HG03354 (cell line): ENCODE measurements around the gene MANBA.

Source experiments
- ATAC-seq: cut with Tn5 transposase; IDR thresholded peaks from one replicate; pipeline ENCODE4 v1.9.1; 2021; ENCODE audit warnings: mild to moderate bottlenecking; ENCODE audit not compliant: unreplicated experiment, poor library complexity, severe bottlenecking

The MANBA gene

GRCh38 chr4:102760645-102761295 is at the start of gene MANBA:
MANBA (minus strand) TSS chr4:102760968; CDS start chr4:102760894, 74 bp downstream.
- ATAC-seq: peak; percentile 92

- no peak for ATAC-seq
These were observed 48.9 kb upstream of the MANBA start for GRCh38 chr4:102809691-102810090.

DNA sequence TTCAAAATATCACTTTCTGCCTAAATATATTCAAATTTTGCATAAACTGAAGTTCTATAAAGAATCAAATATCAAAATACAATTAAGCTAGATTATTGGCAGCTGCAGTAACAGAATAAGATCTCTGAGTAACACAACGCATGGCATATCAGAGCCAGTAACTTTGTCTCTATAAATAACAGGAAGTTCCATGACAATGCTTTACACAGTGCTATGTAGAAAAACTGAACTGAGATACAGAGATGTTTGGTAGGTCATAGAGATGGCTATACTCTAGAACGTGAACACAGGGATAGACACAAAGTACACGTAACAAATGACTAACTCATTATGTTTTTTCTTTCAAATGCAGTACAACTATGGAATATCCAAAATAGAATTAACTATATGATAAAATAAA is 48.4 kb upstream of the MANBA start:
- peak; percentile 54 for ATAC-seq

DNA sequence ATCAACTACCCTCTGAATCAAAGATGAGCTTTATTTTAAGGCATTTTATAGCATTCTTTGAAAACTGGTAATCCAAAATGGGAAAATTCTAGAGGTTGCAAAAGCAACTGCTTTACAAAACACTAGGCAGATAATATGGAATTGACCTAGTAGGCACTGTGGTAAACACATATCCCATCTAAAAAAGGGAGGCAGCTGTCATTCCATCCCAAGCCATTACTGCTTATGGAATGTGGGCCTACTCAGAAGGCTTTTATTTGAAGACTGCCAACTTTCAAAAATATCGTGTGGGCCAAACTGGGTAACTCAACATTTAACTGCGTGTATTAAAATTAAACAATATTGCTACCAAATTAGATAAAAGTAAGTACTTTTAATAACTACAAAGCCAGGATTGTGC is 47.2 kb upstream of the MANBA start:
- no peak for ATAC-seq

GRCh38 chr4:102807345-102807744 is 46.6 kb upstream of the MANBA start:
- no peak for ATAC-seq

DNA sequence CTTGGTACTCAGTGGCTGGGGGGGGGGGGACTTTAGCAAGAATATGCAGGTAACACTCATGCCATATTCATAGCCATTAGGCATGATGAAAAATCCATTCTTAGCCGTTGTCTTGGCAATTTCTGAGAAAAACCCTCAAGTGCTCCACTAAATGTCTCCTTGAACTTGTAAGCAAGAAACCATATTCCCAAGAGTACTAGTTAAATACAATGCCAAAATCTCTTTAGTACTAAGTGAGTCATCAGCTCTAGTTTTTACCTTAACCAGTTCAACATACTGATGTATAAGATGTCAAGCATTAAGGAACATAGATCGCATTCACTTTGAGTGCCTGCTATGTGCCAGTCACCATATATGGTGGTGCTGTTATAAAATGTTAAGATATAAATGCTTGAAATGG is 39.0 kb upstream of the MANBA start:
- no peak for ATAC-seq

GRCh38 chr4:102794999-102795398 is 34.2 kb upstream of the MANBA start:
- ATAC-seq: no peak

DNA sequence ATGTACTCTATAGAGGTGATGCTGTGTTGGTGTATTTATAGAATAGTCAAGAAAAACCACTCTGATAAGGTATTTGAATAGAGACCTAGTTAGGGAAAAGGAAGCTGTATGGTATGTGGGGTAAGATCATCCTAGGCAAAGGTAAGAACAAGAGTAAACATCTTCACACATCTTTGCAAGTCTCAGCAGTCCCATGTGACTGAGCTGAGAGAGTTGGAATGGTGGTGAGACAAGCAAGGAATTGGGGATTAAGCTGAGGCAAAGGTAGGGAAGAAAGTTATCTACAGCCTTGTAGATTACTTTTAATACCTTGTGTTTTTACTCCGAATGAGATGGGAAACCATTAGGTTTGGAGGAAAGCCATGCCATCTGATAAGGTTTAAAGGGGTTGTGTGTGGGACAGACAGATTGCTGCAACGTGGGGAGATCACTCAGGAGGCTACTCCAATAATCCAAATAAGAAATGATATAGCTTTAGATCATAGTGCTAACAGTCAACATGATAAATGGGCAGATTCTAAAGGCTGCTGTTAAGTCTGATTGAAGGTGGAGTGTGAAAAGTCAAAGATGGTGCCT is 31.7 kb upstream of the MANBA start:
- ATAC-seq: no peak

- no peak for ATAC-seq
These were observed 30.6 kb upstream of the MANBA start for GRCh38 chr4:102791318-102791835.

- ATAC-seq: no peak
These were observed 28.5 kb upstream of the MANBA start for GRCh38 chr4:102789317-102789717.

DNA sequence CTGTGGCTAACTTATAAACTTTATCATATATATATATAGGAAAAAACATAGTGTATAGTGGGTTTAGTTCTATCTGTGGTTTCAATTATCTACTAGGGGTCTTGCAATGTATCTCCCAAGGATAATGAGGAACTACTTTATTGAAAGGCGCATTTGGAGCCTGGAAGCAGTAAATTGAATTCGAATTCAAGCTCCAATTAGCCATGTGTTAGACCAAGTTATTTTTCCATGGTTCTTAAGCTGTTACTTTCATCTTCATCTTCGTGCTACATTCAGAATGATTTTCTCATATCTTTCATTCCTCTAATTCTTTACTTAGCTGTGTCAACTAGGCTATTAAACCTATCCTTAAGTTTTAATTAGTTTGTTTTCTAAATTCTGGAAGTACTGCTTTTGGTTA is 27.2 kb upstream of the MANBA start:
- ATAC-seq: no peak

DNA sequence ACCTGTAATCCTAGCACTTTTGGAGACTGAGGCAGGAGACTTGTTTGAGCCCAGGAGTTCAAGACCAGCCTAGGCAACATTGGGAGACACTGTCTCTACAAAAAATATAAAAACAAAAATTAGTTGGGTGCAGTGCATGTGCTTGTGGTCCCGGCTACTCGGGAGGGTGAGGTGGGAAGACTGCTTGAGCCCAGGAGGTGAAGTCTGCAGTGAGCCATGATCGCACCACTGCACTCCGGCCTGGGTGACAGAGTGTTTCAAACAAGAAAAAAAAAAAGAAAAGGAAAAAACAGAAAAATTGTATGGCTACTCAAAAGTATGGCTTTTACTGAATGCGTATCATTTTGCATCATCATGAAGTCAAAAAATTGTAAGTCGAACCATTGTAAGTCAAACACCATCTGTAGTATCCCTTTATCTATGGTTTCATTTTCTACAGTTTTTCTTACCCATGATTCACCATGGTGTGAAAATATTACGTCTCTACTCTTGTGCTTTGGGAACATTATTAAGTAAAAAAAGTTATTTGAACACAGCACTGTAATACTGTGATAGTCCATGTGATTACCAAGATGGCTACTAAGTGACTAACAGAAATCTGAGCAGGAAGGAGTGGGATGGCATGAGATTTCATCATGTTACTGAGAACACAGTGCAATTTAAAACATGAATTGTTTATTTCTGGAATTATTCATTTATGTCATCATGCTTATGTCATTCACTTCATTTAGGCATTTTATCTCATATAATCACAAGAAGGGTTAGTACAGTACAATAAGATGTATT is 26.5 kb upstream of the MANBA start:
- ATAC-seq: no peak

DNA sequence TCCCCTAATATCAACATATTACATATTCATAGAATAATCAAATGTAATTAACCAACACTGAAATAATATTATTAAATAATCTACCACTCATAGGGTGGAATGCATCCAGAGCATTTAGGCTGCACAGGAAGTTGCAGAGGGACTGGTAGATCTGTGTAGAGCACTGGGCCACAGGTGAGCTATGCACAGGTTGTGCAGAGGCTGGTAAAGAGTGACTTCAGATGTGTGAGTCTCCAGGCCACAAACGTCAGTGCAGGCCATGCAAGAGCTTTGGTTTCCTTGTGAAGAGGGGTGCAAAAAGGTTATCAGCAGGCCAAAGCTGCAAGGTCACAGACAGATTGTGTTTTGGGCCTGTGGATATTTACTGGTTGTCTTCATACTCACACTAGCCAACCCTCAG is 25.5 kb upstream of the MANBA start:
- no peak for ATAC-seq

GRCh38 chr4:102783006-102783405 is 22.2 kb upstream of the MANBA start:
- no peak for ATAC-seq

DNA sequence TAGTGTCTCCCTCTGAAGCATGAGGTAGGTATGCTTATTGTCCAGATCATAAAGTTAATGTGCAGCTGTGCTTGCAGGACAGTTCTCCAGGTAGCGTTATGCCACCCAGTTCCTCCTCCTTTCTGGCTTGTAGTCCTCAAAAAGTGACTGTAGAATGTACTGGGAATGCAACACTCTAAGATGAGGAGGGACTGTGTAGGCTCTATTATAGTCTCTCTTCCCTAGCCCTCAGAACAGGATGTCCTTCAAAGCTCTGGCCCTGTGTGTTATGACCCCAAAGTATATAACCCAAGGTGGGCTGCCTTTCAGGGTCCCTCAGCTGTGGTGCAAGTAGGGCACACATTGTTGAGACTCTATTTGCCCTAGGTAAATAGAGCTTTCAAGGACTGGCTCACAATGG is 20.8 kb upstream of the MANBA start:
- ATAC-seq: no peak

DNA sequence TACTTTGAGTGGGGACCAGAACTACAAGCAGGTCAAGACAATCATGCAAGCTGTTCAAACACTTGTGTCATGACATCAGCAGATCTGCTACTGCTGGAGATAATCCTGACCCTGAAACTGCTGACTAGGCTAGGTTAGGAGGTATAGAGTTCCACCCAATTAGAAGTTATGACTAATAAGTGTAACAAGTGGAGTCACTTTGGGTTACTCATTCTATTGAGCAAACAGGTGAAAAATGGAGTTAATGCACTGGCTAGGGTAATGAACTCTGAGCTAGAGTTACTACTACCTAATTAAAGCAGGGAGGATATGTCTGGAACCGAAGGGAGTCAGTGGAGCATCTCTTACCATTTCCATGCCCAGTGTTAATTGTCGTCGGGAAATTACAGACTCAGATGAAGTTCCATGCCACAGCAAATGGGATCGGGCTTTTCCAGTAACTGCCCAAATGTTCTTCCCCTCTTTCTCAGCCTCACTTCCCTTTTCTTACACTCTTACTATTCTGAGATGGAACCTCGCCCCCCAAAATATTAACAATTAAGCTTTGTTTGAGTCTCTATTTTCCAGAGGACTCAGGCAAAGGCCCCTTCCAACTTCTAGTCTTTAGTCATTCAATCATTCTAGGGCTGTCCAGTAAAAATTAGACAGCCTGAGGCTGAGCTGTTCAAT is 19.8 kb upstream of the MANBA start:
- ATAC-seq: peak; percentile 75

GRCh38 chr4:102779204-102779603 is 18.4 kb upstream of the MANBA start:
- ATAC-seq: no peak

- ATAC-seq: no peak
These were observed 18.0 kb upstream of the MANBA start for GRCh38 chr4:102778720-102779119.

GRCh38 chr4:102775805-102776204 is 15.0 kb upstream of the MANBA start:
- ATAC-seq: no peak

GRCh38 chr4:102774254-102774653 is 13.5 kb upstream of the MANBA start:
- no peak for ATAC-seq
